ENCODE data around the gene ACP1.

- no peak for TF ChIP-seq CTCF (IDR thresholded peaks at IDR 0.05)
- TF ChIP-seq POLR2A (IDR thresholded peaks at IDR 0.05), result no peak
Measured at GRCh38 chr2:310994-311393, 46.2 kb downstream of the ACP1 start.
